ENCODE measurements around the gene ARHGEF39.
A peak's percentile ranks its signal among the peaks of the same experiment; 100 is the strongest.

Gene ARHGEF39, protein sequence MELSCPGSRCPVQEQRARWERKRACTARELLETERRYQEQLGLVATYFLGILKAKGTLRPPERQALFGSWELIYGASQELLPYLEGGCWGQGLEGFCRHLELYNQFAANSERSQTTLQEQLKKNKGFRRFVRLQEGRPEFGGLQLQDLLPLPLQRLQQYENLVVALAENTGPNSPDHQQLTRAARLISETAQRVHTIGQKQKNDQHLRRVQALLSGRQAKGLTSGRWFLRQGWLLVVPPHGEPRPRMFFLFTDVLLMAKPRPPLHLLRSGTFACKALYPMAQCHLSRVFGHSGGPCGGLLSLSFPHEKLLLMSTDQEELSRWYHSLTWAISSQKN

DNA sequence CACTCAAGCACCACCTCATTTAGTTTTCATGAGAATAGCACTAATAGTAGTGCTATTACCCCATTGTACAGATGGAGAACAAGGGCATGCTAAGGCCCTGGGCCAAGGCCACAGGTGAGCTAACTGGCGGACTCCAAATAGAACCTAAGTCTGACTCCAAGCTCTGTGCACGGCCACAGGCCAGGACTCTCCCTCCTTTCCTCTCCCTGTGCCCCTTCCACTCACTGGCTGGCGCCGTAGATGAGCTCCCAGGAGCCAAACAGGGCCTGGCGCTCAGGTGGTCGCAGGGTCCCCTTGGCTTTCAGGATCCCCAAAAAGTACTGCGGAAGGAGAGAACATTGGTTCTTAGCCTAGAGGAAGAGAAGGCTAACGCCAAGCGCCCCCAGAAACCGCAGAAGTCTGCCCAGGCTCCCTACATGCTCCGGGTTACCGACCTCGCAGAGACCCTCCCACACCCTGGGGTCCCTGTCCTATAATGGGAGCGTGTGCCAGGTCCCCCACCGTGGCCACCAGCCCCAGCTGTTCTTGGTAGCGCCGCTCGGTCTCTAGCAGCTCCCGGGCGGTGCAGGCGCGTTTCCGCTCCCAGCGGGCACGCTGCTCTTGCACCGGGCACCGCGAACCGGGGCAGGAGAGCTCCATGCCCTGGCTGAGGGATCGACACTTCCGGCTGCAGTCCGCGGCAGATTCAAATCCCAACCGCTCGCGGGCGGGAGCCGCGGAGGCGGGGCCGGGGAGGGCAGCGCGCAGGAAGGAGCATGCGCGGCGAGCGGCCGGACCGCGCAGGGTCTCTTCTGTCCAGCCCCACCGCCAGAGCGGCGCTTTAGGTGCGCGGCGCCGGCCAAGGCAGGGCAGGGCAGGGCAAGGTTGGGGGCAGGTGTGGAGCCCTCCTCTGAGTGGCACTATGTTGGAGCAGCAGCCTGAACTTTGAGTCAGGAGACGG, at the start of gene ARHGEF39:
ARHGEF39 (minus strand) TSS at position 665 of the 940 bp plus-strand sequence; CDS start at position 639, 26 bp downstream.
- peak; percentile 71 for DNase-seq

DNA sequence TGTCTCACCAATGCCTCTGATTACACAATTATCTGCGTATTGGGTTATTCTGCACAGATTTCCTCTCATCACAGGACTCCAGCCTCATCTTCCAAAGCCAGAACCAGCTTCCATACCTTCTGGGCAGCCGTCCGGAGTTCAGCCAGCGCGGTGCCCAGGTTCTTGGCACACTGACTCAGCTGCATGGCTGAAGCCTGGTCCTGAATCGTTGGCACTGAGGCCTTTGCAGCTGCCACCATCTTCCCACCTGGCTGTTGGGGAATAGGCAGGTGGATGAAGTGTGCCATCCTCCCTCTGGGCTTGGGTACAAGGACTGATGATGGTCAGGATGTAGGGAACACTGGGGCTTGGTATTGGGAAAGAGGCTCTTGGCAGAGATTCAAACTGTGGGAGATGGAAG, 49.1 kb upstream of the ARHGEF39 start:
- no peak for DNase-seq

DNA sequence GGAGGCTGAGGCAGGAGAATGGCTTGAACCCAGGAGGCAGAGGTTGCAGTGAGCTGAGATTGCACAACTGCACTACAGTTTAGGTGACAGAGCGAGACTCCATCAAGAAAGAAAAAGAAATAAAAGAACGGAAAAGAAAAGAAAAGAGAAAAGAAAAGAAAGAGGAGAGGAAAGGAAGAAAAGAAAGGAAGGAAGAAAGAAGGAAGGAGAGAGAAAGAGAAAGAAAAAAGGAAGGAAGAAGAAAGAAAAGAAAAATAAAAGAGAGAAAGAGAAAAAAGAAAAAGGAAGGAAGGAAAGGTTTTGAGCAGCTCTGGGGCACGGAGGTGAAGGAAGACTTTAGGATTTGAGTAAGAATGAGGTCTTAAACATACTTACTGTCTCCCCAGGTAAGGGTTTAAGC, 48.6 kb upstream of the ARHGEF39 start:
- no peak for DNase-seq

DNA sequence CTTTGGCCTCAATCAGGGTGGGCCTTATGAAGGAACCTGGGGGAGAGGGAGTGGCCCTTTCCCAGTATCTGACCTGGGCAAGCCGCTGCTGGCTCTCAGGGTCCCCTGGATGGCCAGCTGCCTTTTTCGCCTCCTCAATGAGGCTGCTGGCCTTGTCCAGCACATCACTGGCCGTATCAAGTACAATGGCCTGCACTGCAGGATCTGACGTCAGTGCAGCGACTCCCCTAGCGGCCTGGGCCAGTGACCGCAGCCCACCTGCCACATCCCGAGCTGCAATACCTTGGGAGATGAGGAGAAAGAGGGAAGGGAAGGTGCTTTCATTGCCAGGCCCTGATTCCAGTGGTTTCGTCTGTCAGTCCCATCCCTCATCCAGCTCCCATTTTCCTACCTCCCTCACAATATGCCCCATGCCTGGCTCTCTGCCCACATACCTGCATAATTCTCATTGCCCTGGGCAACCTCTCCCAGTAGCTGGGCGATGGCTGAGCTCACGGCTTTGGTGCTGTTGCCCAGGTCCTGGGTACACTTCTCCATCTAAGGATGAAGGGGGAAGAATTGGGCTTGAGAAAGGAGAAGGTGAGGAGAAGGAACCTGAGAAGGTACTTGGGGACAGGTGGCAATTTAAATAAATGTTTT, 47.9 kb upstream of the ARHGEF39 start:
- no peak for DNase-seq

DNA sequence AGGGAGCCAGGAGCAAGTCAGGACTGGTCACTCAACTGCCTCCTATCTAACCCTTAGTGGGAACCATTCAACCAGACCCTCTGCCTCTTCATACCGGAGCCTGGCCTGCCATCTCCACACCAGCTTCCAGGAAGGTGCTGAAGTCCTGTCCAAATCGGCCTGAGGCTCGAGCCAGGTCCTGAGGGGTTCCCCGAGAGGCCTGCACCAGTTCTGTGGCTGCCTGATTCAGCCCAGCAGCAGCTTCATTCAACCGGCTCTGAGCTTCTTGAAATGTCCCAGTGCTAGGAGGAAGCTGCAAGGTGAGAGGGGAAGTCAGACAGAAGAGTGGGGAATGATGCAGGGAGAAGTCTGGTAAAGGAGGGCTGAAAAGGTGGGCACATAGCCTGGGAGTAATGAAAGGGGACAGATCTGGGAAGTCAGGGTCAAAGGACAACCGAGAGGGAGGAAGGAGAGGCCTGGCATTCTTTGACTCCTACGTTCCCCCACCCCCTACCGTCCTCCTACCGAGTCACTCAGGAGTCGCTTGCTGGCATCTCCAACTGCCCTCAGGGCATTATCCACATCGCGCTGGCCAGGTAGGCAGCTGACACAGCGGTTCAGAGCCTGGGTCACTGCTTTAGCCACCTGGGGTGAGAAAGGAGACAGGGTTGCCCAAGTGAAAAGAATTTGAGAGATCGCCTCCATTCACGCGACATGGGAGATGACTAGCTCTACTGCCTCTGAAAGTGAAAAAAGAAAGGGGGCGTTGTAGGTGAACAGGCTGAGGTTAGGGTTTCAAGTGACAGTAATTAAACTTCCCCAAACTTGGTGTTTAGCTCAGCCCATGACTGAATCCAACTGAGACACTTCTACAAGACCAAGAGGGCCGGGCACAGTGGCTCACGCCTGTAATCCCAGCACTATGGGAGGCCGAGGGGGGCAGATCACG, 46.8 kb upstream of the ARHGEF39 start:
- DNase-seq, result no peak

DNA sequence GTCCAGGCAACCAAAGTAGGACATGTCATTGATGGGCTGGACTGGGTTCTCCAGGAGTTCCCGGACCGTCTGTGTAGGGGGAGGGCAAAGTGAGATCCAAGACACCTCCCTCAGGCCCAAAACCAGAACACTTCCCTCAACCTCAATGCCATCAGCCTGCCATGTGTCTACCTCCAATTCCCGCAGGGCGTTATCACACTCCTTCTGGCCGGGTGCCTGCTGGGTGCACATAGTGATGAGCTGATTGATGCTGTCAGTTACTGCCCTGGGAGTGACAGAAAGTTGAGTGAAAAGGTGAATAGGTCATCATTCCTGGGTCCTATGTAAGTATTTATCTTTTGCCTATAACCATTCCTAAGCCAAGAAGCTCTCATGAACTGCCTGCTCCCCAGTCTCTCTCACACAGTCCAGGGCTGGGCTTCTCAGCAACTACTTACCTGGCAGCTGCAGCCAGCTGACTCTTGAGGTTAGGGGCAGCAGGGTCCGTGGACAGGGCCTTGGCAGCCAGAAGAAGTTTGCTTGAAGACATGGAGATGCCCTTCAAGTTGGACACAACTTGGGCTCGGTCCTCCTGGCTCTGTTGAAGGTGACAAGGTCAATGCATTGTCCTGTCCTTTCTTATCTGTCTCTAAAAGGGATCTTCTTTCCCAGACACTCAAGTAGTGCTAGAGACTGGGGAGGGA, 46.0 kb upstream of the ARHGEF39 start:
- no peak for DNase-seq

DNA sequence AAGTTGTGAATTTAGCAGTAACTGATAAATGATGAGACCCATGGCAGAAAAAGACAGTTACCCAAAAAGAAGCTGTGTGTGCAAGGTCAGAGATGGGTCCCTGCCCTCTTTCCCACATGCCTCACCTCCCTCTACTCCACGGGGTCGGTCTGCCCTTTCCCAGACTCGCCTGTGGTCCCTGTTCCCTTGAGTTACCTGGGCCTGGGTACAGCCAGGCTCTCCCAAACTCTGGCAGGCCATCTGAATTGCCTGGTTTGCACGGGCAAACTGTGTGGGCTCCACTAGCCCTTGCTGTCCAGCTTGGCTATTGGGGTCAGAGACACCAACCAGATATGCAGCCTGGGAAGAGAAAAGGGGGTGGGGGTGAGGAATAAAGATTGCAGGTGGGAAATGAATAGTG, 43.2 kb upstream of the ARHGEF39 start:
- no peak for DNase-seq

DNA sequence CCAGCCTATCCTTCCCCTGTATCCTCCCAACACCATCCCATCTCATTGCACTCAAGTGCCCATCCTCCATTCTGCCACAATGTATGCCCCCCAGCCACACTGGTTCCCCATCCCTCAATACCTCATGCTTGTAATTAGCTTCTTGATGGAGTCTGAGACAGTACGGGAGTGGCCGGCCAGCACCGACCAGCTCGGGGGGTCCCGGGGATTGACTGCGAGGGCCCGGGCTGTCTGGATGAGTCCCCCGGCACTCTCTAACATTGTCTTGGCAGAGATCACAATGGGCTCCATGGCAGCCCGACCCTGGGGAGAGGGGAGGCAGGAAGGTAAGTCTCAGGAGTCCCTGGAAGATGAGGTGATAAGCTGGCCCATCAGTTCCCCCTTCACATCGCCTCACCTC, 42.0 kb upstream of the ARHGEF39 start:
- DNase-seq, result no peak

DNA sequence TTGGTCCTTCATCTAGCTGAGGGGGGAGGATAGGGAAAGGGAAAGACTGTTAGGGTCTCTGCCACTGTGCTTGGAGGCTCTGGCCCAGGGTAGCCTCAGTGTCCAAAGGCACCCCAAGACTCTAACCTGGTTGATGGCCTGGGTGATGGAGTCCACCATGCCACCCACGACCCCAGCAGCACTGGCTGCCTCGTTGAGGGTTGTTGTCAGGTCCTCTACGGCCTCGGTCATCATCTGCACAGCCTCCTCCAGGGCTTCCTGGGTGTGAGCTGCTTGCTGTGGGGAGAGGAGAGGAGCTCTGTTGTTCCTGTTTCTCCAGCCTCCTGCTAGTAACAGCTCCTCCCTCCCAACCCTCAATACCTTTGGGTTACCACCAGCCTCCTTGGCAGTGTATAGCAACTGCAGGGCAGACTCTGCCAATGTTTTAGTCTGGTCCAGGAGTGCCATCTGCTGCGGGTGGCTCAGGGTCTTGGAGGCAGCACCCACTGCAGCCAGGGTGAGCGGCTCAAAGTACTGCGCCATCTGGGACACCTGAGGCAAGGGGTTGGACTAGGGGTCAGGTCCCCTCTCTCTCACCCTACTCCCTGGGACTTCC, 40.9 kb upstream of the ARHGEF39 start:
- DNase-seq, result no peak

DNA sequence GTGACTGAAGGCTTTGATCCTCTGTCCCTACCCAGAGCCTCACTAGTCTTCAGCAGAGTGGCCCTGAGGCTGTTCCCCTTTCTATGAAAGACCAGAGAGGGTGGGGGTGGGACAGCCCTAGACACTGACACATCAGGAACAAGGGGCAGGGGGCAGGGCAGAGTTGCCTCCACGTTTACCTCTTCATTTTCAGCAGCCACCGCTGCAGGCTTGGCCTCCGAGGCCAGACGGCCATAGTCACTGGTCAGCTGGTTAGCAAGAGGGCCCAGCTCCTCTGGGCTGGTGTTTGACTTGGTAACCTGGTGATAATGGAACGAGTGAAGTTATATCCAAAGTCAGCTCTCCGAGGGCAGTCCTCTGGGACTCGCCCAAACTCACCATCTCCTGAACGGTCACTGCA, 40.4 kb upstream of the ARHGEF39 start:
- DNase-seq, result no peak

DNA sequence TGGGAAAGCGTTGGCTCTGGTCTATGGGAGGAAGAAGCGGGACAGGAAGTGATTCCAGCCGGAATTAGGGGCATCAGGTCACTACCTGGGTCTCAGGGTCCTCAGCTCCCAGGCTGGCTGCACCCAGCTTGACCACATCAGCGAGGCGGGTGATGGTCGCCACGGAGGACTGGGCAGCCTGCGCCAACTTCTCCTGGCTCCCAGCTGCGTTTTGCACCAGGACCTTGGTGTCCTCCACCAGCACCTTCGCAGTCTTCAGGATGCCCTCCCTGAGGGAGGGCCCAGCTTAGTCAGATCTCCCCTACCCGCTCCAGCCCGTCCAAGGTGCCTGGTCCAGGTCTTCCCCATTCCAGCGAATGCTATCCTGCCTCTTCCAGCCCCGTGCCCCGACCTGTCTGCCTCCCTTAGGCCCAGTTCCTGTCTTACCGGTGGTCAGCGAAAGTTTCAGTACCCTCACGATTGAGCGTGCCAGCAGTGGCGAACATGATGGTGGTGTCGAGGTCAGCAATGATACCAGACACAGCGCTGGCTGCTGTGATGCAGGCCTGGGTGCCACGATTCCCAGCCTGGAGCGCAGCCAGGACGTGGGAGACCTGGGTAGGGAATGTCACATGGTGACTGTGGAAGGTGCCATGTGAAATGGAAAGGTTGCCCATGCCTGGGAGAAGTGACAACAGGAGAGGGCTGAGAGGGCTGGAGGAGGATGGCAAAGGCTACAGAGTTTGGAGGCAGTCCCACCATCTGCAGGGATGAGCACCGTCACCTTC, 39.1 kb upstream of the ARHGEF39 start:
- no peak for DNase-seq

DNA sequence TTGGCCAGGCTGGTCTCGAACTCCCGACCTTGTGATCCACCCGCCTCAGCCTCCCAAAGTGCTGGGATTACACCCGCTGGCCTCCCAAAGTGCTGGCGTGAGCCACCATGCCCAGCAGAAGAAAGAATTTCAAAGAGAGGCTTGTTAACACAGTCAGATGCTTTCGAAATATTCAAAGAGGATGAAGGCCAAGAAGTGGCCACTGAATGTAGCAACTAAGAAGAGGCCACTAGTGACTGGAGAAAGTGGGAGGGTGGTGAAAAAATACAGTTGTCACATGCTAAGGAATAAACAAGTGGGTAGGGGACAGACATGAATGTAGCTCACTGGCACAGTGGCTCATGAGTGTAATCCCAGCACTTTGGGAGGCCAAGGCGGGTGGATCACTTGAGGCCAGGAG, 37.7 kb upstream of the ARHGEF39 start:
- DNase-seq, result no peak

DNA sequence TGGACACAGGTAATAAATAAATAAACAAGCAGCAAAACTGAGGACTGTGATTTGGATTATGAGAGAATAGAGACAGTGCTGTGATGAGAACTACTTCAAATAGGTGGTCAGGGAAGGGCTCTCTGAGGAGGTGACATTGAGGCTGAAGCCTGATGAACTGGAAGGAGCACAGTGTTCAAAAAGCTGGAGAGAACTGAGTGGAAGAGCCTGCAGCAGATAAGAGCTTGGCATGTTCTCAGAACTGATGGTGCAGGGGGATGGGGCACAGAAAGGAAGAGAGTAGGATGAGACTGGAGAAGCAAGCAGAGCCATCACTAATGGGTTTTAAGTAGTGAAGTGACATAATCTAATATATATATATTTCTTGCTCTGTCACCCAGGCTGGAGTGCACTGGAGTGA, 35.9 kb upstream of the ARHGEF39 start:
- DNase-seq, result no peak

DNA sequence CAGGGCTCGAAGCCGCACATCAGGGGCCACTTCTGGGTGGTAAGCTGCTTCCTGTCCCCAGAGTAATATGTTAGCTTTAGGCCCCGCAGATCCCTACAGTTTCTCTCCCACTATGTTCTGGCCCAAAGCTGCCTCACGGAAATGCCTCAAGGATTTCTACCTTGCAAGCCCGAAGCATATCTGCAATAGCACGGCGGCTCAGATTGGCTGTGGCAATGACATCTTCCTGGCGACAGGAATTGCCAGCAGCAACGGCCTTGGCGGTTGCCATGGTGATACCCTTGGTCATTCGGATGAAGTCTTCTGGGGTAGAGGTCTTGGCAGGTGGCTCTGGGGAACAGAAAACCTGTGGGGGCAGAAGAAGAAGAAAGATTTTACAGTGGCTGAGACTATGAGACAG, 35.0 kb upstream of the ARHGEF39 start:
- no peak for DNase-seq

DNA sequence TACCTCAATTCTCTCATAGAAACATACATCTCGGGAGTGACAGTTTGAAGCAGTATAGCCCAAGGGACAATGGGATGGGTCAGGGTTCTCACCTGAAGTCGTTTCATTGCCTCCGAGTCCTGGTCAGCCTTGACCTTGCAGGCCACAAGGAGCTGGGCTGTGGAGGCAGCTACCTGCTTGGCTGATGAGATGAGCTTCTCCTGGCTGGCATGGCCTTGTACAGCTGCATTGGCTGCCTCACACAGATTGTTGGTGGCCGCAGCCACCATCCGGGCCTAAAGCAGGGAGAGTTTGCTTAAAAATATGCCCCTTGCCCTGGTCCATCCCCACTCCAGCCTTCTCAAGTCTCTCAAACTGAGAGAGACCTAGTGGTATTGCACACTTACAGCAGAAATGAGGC, 33.2 kb upstream of the ARHGEF39 start:
- no peak for DNase-seq

DNA sequence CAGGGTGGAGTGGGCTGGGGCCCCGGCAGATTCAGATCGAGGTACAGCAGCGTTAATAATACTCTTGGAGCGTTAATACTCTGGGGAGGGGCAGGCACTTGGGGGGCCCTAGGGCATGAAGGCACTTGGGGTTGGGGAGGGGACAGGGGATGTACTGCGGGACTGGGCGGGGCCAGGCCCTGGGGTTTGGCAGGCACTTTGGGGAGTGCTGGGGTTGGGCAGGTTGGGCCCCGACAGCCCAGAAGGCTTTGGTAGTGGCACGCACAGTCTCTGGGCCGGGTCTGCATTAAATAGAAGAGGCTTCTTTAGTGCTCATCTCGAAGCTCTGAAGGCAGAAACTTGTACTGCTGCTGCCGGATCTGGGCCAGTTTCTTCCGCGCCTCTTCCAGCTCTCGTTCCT, 32.5 kb upstream of the ARHGEF39 start:
- no peak for DNase-seq

DNA sequence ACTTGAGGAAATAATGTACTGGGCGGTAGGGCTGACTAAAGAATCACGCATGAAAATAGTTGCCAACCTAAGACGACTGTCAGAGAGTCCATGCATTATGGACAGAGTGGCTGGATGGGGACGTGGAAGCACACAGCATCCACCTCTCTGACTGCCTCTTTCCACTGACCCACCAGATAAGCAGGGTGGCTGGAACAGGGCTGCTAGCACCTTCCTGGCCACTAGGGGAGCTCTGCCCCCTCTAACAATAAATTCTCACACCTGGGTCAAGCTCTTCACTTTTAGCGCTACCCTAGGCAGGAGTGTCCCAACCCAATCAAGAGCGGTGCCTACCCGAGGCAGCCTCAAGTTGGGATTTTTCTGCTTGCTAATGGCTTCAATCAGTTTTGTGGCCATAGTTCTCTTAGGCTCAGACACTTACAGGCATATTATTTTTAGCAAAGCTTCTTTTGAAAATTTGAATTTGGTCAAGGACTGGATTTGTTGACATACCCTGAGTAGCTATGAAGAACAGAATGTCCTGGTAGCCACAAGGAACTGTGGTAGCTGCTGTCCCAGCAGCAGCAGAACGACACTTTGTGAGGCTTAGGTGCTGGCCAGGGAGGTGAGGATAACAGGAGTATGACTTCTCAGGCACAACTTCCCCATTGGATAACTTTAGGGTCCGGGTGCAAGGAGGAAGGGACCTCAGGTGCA, 31.7 kb upstream of the ARHGEF39 start:
- peak; percentile 4 for DNase-seq

DNA sequence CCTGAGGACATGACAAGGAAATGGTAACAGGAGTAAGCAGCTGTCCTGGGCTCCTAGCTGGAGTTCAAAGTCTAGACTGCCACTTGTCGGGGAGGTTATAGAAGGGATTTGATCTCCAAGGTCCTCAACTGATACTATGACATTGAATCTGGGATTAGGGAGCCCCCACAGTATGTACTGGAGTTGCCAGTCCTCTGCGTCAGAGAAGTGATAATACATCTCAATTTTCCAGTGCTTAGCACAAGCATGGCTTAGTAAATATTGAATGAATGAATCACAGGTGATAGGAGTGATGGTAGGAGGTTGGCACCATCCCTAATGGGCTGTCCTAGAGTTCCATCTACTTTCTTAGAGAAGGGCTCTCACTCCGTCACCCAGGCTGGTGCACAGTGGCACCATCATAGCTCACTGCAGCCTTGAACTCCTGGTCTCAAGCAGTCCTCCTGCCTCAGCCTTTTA, 31.0 kb upstream of the ARHGEF39 start:
- DNase-seq, result no peak

DNA sequence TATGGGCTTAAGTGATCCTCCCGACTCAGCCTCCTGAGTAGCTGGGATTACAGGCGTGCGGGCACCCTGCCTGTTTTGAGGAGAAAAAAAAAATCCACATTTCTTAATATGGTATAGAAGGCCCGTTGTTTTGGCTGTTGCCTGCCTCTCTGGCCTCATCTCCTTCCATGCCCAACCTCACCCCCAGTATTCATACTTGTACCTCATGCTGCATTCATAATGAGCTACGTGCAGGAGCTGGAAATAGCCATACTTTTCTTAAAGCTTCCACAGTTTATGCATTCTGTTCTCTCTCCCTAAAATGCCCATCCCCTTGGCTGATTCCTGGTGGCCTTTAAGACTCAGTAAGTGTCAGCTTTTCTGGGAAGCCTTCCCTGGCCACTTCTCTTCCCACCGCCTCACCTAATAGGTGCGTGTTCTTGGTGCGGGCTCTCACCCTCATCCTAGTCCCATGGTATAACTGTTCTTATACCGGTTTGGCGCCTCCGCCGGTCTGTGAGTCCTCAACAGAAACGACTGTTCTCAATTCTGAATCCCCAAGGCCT, 26.8 kb upstream of the ARHGEF39 start:
- DNase-seq, result no peak

DNA sequence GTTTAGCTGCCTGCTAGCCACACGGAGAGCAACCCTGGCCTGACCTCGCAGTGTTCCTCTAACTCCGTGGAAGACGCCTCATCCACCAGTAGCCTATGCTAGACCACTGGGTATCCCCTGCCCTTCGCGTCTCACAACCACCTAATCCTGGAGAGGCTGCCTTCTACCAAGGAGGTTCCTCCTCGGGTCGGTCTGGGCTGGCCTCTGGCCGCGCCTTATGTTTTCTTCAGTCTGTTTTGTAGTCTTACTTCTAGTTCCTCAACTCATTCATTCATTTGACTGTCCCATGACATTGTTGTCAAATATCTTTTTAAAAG, 26.3 kb upstream of the ARHGEF39 start:
- DNase-seq, result no peak
